Anterior cingulate cortex (tissue), 58 donors: ENCODE results near the gene SHC4.
"Not testable (repeated sequence)": the region's sequence is repeated elsewhere in the genome, so short reads cannot be mapped to it uniquely, and the experiment has no call there.

Experiments
- DNase-seq, 58 donors: peaks; one replicate each; lab custom pipeline; 2025; lab: John Stamatoyannopoulos, UW

Gene SHC4

DNA sequence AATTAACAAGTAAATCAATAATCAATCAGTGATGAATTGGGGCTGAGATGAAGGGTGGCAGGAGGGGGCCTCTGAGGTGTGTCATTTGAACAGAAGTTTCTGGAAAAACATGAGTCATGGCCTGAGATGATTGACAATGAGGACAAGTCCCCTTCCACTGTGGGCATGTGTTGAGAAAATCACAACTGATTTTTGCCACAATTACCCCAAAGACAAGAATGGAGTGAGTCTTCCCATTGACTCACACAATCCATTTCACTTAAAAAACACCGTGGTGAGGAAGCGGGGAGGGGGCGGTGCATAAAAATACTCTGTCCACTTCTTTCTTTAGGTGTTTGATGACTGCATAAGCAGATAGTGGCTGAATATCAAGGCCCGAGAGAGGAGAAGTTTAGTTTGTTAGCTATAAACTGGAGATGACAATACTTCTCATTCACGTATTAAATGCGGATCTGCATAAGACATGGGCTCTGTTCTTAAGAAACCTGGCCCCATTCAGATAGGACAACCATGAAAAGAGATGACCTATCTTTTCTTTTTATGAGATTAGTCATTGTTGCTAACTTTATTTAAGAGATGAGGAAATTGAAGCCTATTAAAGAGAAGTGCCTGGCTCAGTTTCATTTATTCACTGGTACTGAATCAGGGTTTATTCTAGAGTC lies 34.7 kb downstream of the SHC4 start:
- DNase-seq = no peak

DNA sequence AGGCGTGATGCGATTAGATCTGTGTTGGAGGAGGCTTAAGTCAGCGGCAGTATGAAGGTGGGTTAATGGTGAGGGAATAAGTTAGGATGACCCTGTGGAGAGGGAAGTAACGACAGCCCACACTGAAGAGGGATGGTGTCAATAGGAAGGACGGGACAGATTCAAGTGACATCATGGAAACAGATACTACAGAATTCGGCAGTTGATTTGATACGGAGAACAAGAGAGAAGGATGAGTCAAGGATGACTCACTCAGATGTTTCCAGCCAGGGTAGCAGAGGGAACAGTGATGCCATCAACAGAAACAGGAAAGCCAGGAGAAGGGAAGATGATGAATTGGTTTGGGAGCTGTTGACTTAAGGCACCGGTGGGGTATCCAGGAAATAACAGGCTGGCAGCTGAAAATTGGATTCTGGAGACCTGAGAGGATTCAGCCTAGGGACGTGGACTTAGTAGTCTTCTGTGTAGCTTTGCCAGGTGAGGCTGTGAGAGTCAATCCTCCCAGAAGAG lies 38.0 kb downstream of the SHC4 start:
- DNase-seq = peak in 12 of 58 donors; percentile 1 to 48 (median 12)

DNA sequence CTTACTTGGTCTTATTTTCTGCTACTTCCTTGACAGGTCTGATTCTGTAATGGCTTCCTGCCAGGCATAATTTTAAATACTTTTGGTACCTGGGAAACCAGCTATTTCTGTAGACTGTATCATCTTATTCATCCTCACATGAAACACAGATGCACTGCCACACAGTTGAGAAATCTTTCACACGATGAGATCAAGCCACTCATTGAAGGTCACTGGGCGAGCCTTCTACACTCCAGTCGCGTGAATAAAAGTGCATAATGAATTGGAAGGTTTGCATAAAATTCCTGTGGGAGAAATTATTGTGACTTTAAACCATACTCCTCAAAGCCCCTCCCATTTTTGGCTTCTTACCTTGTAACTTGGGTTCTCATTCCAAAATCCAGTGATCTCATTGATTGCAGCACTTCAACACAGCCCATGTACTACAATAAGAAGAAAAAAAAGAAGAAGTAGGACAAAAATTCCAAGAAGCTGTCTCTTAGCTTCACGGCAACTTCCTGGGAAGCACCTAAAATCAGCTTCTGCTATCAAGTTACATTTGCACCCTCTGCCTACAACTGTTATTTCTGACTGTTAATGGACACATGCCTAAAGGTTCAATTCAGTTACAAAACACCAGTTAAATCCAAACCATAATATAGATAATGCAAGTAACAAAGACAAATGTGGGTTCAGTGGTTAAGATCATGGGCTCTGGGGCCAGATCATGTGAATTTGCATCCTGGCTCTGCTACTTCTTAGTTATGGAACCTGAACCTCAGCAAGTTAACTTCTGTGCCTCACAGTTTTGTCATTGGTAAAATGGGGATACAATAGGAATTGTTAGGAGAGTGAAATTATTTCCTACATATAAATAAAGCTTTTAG lies 39.0 kb downstream of the SHC4 start:
- DNase-seq = no peak

DNA sequence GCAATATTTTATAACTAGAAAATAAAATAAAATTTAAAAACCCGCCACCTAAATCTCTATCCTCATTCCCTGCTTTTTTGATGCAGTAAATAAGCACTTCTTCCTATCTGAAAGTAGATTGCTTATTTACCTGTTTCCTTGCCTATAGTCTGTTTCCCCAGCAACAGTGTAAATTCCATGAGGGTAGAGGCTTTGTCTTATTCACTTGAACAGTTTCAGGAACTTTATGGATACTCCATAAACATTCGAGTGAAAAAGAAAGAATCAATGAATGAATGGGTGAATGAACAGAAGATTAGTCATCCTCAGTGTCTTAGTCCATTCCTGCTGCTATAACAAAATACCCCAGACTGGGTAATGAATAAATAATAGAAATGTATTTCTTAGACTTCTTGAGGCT lies 41.7 kb downstream of the SHC4 start:
- DNase-seq = no peak

DNA sequence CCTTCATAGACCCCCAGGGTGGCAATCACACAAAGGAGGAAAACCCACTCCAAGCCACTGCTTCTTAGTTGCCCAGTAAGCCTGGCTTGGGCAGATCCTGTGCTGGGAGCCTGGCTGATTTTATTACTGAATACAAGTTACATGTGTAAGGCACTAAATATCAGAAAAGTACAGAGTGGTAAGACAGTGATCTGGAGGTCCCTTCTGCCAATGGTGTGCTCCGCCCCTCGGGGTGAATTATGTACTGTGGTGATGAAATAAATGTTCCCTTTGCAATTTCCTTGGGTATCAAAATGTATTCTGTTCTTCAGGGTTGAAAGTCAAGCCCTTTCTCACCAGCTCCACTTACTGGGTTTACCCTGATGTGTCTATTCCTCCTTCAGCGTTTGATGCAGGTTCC lies 47.0 kb downstream of the SHC4 start:
- no peak for DNase-seq

DNA sequence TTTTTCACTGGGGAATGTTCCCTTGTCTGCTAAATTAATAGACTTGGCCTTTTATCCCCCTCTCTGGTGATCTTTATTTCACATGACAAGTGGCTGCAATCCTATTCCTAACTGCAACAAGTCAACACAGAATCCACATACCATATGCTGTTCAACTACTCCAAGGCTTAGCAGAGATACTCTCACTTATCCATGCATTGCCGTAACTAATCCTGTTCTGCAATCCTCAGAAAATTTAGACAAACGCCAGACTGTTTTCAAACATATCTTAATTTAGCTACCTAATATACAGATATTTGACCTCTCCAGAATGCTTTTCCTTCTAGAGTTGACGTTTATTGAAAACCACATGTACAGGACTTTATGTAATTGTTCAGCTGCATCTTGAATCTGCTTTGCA lies 47.9 kb downstream of the SHC4 start:
- DNase-seq = no peak

DNA sequence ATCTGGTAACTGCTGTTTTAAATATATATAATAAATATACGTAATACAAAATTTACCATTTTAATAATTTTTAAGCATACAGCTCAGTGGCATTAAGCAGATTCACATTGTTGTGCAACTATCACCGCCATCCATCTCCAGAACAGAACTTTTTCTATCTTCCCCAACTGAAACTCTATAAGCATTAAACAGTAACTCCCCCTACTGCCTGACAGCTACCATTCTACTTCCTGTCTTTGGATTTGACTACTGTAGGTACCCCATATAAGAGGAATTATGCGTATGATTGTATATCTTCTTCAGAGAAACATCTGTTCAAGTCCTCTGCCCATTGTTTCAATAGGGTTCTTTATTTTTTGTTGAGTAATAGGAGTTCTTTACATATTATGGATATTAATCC lies 49.0 kb downstream of the SHC4 start:
- no peak for DNase-seq

DNA sequence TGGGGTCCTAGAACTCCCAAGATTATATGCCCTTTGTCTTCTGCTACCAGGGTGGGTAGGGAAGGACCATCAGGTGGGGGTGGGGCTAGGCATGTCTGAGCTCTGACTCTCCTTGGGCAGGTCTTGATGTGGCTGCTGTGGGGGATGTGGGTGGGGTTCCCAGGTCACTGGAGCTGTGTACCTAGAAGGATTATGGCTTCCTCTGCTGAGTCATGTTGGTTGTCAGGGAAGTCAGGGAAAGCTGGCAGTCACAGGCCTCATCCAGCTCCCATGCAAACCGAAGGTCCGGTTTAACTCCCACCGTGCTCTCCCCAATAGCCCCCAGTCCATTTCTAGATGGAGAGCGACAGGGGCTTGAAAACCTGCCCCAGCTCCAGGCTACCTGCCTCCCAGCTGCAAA lies 50.6 kb downstream of the SHC4 start:
- no peak for DNase-seq

DNA sequence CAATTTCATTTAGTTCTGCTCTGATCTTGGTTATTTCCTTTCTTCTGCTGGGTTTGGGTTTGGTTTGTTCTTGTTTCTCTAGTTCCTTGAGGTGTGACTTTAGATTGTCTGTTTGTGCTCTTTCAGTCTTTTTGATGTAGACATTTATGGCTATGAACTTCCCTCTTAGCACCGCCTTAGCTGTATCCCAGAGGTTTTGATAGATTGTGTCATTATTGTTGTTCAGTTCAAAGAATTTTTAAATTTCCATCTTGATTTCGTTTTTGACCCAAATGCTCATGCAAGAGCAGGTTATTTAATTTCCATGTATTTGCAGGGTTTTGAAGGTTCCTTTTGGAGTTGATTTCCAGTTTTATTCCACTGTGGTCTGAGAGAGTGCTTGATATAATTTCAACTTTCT lies 53.2 kb downstream of the SHC4 start:
- DNase-seq = not testable (repeated sequence)

DNA sequence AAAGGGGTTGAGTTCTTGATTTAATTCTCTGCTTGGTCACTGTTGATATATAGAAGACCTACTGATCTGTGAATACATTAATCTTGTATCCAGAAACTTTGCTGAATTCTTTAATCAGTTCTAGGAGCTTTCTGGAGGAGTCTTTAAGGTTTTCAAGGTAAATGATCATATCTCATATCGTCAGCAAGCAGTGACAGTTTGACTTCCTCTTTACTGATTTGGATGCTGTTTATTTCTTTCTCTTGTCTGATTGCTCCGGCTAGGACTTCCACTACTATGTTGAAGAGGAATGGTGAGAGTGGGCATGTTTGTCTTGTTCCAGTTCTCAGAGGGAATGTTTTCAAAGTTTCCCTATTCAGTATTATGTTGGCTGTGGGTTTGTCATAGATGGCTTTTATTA lies 54.4 kb downstream of the SHC4 start:
- DNase-seq = not testable (repeated sequence)

DNA sequence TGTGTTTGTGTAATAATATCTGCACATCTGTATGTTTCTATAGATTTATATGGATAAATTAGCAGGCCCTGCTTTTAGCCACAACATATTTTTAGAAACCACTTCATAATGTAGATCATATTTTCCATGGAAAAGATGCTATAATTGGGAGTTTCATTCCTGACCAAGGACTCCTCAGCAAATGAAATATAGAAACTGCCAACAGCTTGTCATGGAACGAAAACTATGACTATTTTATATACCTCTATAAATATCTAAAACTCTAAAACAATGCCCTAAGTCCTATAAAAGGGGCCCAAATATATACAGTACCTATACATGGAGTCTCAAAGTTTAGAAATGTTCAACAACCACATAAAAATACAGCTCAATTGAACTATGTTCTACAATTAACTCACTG lies 57.9 kb downstream of the SHC4 start:
- DNase-seq = no peak

DNA sequence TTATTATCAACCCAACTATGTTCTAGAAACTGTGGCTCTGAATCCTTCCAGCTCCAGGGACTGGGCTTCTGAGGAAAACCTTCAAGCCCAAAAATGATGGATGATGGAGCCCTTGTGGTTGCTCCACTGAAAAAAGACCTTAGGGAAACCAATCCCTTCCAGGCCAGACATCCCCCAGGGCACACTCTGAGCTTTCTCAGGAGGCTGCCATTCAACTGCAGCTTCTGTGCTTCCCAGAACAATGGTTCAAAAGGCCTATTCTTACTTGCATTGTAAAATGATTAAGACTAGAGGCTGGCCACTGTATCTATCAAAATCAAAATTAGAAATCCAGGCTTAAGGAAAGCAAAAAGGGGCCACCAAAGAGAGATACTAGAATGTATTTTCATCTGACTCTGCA lies 58.5 kb downstream of the SHC4 start:
- no peak for DNase-seq

DNA sequence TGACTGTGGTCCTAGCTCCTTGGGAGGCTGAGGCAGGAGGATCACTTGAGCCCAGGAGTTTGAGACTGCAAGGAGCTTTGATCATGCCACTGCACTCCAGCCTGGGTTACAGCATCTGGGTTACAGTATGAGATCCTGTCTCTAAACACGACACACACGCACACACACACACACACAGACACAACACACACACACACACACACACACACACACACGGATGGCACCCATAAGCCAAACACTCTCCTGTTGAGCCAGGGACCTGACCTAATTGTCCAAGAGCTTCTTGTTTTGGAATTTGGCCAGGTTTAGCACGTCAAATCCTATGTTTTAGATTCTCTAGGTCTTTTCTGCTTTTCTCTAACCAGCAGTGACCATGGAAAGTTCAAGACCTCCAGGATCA lies 59.0 kb downstream of the SHC4 start:
- no peak for DNase-seq

DNA sequence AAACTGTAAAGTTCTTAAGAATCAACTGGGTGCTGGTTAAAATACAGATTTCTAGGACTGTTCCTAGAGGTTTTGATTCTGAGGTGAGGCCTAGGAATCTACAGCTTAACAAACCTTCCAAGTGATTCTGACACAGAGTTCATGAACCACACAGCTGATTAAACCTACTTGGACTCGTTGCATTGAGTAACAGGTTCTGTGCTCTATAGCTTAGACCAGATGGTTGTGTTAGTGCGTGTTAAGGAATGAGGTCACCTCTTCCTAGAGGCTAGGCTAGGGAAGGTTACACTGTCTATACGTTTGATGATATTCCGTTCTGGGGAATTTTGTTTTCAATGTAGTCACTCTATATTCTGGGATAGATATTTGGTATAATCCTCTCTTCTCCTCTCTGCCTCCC lies 63.9 kb downstream of the SHC4 start:
- no peak for DNase-seq

DNA sequence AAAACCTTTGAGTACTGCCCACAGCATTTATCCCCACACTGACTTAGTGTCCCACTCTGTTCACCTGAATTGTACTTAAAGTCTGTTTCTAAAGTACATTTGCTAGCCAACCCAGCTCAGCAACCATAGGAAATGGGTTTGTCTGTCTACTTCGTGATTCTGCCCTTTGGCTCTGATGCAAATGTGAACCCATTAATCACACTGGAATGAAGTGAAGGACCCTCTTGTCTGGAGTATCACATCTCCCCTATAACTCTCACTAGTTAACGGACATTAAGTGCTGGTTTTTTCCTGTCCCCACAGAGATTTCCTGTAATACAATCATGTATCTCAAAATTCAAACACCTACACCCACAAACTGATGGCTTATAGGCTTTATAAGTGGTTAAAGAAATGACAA lies 65.3 kb downstream of the SHC4 start:
- no peak for DNase-seq

DNA sequence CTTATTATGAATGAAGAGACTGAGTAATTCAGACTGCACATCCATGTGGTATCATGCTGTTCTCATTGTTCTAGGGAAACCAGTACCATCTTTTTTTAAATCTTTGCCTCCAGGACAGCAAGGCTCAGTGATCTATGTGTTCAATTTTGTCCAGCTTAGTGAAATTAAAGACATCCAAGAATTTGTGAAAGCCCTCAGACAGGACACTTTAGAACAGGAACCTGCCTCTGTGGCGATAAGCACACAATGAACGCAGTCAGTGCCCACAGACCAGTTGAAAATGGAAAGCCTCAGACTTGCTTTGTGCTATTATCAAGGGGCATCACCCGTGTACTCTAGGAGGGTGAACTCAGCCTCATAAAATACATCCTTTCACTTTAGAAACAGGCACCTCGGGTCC lies 65.7 kb downstream of the SHC4 start:
- no peak for DNase-seq

DNA sequence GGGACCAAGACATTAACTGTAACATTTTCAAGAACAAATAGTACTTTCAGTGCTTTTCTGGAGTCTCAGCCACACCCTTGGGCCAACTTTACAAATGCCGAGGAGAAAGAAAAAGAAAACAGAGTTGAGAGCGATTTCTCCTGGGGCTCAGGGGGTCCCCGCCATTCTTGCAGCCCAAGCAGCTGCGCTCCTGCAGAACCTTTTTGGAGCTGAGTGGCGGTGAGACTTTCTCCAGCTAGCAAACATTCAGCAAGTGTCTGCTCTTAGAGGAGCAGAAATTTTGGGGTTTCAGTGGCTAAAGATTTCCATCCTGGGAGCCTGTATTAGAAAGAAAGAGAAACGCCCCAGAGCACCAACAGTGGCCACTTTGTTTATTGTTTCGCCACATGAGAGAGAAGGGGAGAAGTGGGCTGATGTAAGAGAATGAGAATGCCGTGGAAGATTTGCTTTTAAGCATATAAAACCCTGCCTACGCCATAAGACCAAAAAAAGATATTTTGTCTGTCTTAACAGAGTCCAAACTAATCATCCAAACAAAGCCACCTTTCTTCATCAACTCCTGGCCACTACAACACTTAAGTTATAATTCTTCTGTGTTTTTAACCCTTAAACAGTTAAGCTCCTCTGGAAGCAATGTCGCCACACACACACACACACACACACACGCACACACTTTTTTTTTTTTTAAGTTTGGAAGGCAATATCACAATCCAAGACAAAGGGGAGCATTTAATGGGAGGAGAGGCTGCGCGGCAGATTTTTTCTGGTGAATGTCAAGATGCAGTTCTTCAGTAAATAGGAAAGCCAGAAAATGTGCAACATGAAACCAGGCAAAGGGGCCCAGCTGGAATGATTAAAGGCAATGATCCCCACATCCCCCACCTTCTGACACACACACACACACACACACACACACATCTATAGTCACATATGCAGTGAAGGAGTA lies 66.6 kb downstream of the SHC4 start:
- peak in 15 of 58 donors; percentile 3 to 41 (median 17) for DNase-seq

DNA sequence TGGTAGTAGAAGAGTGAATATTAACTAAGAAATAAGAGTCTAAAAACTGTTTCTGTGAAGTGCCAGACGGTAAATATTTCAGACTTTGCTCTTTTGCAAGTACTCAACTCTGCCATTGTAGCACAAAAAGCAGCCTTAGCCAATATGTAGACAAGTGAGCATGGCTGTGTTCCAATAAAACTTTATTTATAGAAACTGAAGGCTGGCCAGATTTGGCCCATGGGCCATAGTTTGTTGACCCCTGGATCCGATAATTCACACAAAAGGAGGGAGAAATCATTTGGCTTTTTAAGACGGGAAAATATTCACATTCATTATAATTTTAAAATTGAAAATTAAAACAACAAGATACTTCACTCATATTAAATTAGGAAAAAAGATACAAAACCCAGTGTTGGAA lies 70.4 kb downstream of the SHC4 start:
- DNase-seq = no peak

DNA sequence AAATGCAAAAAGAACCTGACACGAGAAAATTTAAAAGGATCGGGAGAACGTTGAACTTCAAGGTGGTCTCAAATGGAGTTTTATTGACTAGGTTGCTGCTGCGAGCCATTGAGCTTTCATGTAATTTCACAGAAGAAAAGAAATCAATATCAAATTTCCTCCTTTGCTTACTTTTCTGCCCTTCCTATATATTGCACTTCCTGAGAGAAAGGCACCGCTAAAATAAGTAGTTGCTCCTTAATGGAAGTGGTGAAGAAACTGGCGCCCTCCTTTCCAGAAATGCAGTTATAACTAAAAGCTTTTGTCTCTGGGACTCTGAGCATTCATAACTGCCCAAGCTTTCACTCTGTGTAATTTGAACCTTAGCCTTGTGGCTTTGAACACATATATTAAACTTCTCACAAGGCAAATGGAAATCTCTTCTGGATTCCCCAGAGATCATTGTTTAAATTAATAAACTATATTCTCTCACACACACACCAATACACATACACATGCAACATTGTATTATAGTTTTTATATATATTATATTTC lies 72.4 kb downstream of the SHC4 start:
- no peak for DNase-seq

DNA sequence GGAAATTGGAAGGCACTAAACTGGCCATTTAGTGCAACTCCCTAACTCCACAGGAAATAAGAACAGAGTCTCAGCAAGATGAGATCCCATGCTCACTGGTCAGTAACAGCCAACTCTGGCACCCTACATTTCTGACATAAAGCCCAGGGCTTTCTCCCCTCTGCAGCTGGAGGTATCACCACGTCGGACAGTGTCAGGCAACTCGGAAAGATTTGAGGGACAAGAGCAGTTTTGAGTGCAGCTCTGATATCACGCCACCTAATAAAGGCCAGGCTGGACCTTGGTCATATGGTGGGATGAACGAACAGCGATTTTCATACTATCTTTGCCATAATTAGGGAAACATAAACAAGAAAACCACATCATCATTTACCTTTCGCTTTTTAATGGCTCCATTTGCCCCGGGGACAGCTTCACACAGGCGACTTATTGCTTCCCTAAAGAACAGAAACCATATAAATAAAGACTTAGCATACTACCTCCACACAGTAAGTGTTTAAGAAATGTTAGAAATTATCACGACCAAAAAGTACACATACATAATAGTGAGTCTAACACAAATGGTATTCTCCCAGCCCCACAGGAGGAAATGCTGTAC lies 73.2 kb downstream of the SHC4 start:
- no peak for DNase-seq
